Esophagus muscularis mucosa (tissue), 4 donors: ENCODE results near the gene PAM. TPM values are rescaled to one million over a fixed set of nuclear protein-coding genes. Genes with fewer than 3 reads are reported as not detected.

Experiments
- DNase-seq: peaks from one replicate; pipeline ENCODE4 v3.0.0-alpha.2; 2017; ENCODE audit errors: extremely low spot score
- H3K27ac ChIP-seq, 4 donors: fragments of 200-600 bp; sonication (generic); replicated peaks in 1 of 4; 1 replicate in 3 of 4; 2 replicates in 1 of 4; pipeline ENCODE4 v1.5.1; 2016 to 2019; ENCODE audit warnings: mild to moderate bottlenecking in 1 of 4
- H3K27me3 ChIP-seq, 4 donors: fragments of 200-600 bp; sonication (generic); one replicate each; pipeline versions ENCODE4 v1.5.1 to v1.6.0; 2016 to 2019
- H3K36me3 ChIP-seq, 4 donors: fragments of 200-600 bp; sonication (generic); one replicate each; pipeline ENCODE4 v1.5.1; 2016 to 2019
- H3K4me1 ChIP-seq, 4 donors: fragments of 200-600 bp; sonication (generic); one replicate each; pipeline ENCODE4 v1.5.1; 2016 to 2019
- H3K4me3 ChIP-seq, 4 donors: fragments of 200-600 bp; sonication (generic); 1 replicate in 2 of 4; 2 replicates in 2 of 4; pipeline ENCODE4 v1.5.1; 2016 to 2019; ENCODE audit warnings: mild to moderate bottlenecking in 4 of 4, moderate library complexity in 1 of 4
- H3K9me3 ChIP-seq, 4 donors: fragments of 200-600 bp; sonication (generic); 1 replicate in 3 of 4; 2 replicates in 1 of 4; pipeline ENCODE4 v1.5.1; 2016 to 2019
- CTCF ChIP-seq, 3 experiments: fragments of 200-600 bp in 2 of 3; fragments of 450-650 bp in 1 of 3; sonication (generic) in 2 of 3; IDR thresholded peaks; one replicate each; pipeline ENCODE4 v1.5.1; 2017 to 2019; ENCODE audit warnings: antibody characterized with exemption in 3 of 3, mild to moderate bottlenecking in 2 of 3, moderate library complexity in 1 of 3
- EP300 ChIP-seq: sonication (generic); formaldehyde crosslinking; IDR thresholded peaks from one replicate; pipeline ENCODE4 v1.6.1; 2017; ENCODE audit warnings: antibody characterized with exemption
- POLR2A ChIP-seq: fragments of 450-650 bp; IDR thresholded peaks from one replicate; pipeline ENCODE4 v1.6.1; 2017; ENCODE audit warnings: antibody characterized with exemption, moderate library complexity, mild to moderate bottlenecking, low read depth
- POLR2AphosphoS5 ChIP-seq, 2 donors: sonication (generic); formaldehyde crosslinking; IDR thresholded peaks; one replicate each; pipeline ENCODE4 v1.6.1; 2017; ENCODE audit warnings: antibody characterized with exemption in 2 of 2
- whole genome bisulfite sequencing: methylation state at CpG from one replicate; pipeline ENCODE4 v1.1.5; 2018; 5-methylcytosine and 5-hydroxymethylcytosine counted together
- intact Hi-C: fragments of 100-400 bp; cut with DNase I; formaldehyde crosslinking; loops from one replicate; pipeline ENCODE4 v1.15.1; 2023
- total RNA-seq, 4 donors: library from RNA; depleted of rRNA; stranded (reverse); fragments of >200 nt; gene quantifications; one replicate each; pipeline versions ENCODE4 v1.1.0 to v1.2.1, GENCODE V29; 2016

Gene PAM
- total RNA-seq, 4 donors from 2014 or later: 212 to 250 (median 227) TPM

GRCh38 chr5:102818345-102818744 lies 63.2 kb downstream of the PAM start:
- DNase-seq: no peak
- no peak for TF ChIP-seq POLR2AphosphoS5 (IDR thresholded peaks at IDR 0.05)
- TF ChIP-seq CTCF (IDR thresholded peaks at IDR 0.05): no peak
- no peak for TF ChIP-seq POLR2A
- no peak for TF ChIP-seq EP300
- Histone ChIP-seq H3K4me3 (no peak overlapping the region), H3K36me3 (no peaks in the 10 kb centered on the region), H3K27ac (no peak overlapping the region), H3K4me1 (peaks cover 18 to 28% (median 26%) of the 10 kb centered on the region in 4 donors), H3K27me3 (no peaks in the 10 kb centered on the region), H3K9me3 (no peaks in the 10 kb centered on the region)
- intact Hi-C loops: no loop called here
- WGBS: 73% methylated on average over 1 of the region's 1 CpG

- no peak for DNase-seq
- 88% methylated on average over 5 of the region's 5 CpGs for WGBS
- intact Hi-C loops: no loop called here
- Histone ChIP-seq H3K27me3 (no peaks in the 10 kb centered on the region), H3K4me3 (no peak overlapping the region), H3K36me3 (no peaks in the 10 kb centered on the region), H3K4me1 (peaks cover 21 to 34% (median 27%) of the 10 kb centered on the region in 4 donors), H3K27ac (no peak overlapping the region), H3K9me3 (no peaks in the 10 kb centered on the region)
- TF ChIP-seq POLR2A (no peak), EP300 (no peak), POLR2AphosphoS5 (IDR thresholded peaks at IDR 0.05) (no peak), CTCF (IDR thresholded peaks at IDR 0.05) (no peak)
Observed at GRCh38 chr5:102818934-102819333, 63.8 kb downstream of the PAM start.

- H3K27ac ChIP-seq: no peak overlapping the region
- H3K4me3 ChIP-seq: no peak overlapping the region
- no peaks in the 10 kb centered on the region for H3K27me3 ChIP-seq
- peaks cover 21 to 35% (median 27%) of the 10 kb centered on the region in 4 donors for H3K4me1 ChIP-seq
- no peaks in the 10 kb centered on the region for H3K9me3 ChIP-seq
- 73% methylated on average over 5 of the region's 5 CpGs for WGBS
- H3K36me3 ChIP-seq: no peaks in the 10 kb centered on the region
- TF ChIP-seq POLR2AphosphoS5 (IDR thresholded peaks at IDR 0.05) (no peak), POLR2A (no peak), EP300 (no peak), CTCF (IDR thresholded peaks at IDR 0.05) (no peak)
- intact Hi-C loops: no loop called here
- no peak for DNase-seq
Observed at GRCh38 chr5:102819634-102820033, 64.5 kb downstream of the PAM start.

GRCh38 chr5:102823441-102823874 lies 68.4 kb downstream of the PAM start:
- no peak for TF ChIP-seq CTCF (IDR thresholded peaks at IDR 0.05)
- peak in 1 of 2 donors; percentile 34 for TF ChIP-seq POLR2AphosphoS5 (IDR thresholded peaks at IDR 0.05)
- no peak for DNase-seq
- H3K4me3 ChIP-seq: no peak overlapping the region
- H3K36me3 ChIP-seq: no peaks in the 10 kb centered on the region
- intact Hi-C loops: no loop called here
- H3K27ac ChIP-seq: no peak overlapping the region
- H3K27me3 ChIP-seq: no peaks in the 10 kb centered on the region
- peaks cover 10 to 22% (median 12%) of the 10 kb centered on the region in 4 donors for H3K4me1 ChIP-seq
- 34% methylated on average over 1 of the region's 1 CpG for WGBS
- H3K9me3 ChIP-seq: no peaks in the 10 kb centered on the region

GRCh38 chr5:102826629-102827028 lies 71.5 kb downstream of the PAM start:
- TF ChIP-seq EP300 (no peak), POLR2AphosphoS5 (IDR thresholded peaks at IDR 0.05) (no peak), POLR2A (no peak), CTCF (IDR thresholded peaks at IDR 0.05) (no peak)
- no peaks in the 10 kb centered on the region for H3K27me3 ChIP-seq
- no peaks in the 10 kb centered on the region for H3K9me3 ChIP-seq

More at GRCh38 chr5:102826629-102827028, 71.5 kb downstream of the PAM start:
- DNase-seq: no peak
- Histone ChIP-seq H3K4me1 (peaks cover 8 to 16% (median 9%) of the 10 kb centered on the region in 4 donors), H3K27ac (no peak overlapping the region), H3K4me3 (no peak overlapping the region), H3K36me3 (no peaks in the 10 kb centered on the region)
- intact Hi-C loops: no loop called here
